ENCODE results near the gene MUC12.

DNA sequence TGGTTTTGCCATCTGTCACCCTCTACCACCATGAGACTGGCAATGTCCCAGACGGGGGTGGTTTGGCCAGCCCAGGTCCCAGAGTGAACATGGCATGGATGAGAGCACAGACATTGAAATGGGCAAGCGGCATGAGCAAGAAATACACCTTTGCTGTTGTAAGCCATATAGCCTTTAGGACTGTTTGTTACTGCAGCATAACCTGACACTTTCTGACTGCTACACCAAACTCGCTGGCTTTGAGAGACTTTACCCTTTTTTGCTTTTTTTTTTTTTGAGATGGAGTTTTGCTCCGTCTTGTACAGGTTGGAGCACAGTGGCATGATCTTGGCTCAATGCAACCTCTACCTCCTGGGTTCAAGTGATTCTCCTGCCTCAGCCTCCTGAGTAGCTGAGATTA, 25.2 kb upstream of the MUC12 start:
- TF ChIP-seq, protein P1, sequence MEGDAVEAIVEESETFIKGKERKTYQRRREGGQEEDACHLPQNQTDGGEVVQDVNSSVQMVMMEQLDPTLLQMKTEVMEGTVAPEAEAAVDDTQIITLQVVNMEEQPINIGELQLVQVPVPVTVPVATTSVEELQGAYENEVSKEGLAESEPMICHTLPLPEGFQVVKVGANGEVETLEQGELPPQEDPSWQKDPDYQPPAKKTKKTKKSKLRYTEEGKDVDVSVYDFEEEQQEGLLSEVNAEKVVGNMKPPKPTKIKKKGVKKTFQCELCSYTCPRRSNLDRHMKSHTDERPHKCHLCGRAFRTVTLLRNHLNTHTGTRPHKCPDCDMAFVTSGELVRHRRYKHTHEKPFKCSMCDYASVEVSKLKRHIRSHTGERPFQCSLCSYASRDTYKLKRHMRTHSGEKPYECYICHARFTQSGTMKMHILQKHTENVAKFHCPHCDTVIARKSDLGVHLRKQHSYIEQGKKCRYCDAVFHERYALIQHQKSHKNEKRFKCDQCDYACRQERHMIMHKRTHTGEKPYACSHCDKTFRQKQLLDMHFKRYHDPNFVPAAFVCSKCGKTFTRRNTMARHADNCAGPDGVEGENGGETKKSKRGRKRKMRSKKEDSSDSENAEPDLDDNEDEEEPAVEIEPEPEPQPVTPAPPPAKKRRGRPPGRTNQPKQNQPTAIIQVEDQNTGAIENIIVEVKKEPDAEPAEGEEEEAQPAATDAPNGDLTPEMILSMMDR (optimal IDR thresholded peaks at IDR 0.05 in 1 of 3, IDR thresholded peaks at IDR 0.05 in 1 of 3, conservative IDR thresholded peaks at IDR 0.05 in 1 of 3; ENCODE audit: extremely low read depth in 1 of 3, insufficient read depth in 2 of 3, low read length in 3 of 3): no peak
- TF ChIP-seq EZH2 (IDR thresholded peaks at IDR 0.05; ENCODE audit: low read length): no peak

Measured in keratinocyte (primary cell).